Measurements from ENCODE around the gene CDK6. TPM values are rescaled to one million over a fixed set of nuclear protein-coding genes. Genes with fewer than 3 reads are reported as not detected.
A peak's percentile ranks its signal among the peaks of the same experiment; 100 is the strongest.

Gene CDK6
- total RNA-seq, 1 donor from 2014 or later, result 6.0 TPM

DNA sequence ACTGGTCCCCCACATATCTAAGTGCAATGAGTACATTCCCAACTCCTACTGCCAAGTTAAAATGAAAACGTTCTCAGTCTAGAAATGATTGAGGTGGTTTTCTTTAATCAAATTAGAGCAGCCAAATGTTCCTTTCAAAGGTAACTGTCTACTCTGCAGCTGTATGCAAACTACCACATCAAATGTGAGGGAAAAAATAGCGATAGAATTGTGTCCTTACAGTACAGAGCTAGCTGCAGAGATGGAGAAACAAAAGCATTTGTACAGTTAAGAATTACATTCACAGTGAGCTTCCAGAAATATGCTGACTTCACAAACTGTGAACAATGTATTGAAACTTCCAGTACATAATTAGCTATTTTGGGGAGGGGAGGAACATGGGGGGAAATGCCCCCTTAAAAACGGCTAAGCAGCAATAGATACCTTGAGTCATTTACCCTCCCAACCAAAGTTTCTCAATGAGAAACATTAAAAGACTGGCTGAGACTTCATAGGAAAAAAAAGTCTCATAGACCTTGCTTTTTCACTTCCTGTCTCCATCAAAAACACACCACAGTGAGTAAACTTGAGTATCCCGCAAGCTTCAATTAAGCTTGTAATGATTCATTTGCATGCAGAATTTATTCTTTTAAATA, 22.9 kb downstream of the CDK6 start:
- H3K4me3 ChIP-seq, result no peak overlapping the region
- no peaks in the 10 kb centered on the region for H4K20me1 ChIP-seq (ENCODE audit: low read depth)
- H3K27ac ChIP-seq, result no peak overlapping the region
- H3K4me1 ChIP-seq, result no peaks in the 10 kb centered on the region
- H3K27me3 ChIP-seq, result no peaks in the 10 kb centered on the region
- peak overlapping the region; percentile 70 for H2AFZ ChIP-seq (replicated peaks)
- Mint-ChIP-seq H3K4me3 (no peak overlapping the region), H3K27me3 (ENCODE audit: insufficient read depth, low read depth) (no peaks in the 10 kb centered on the region), H3K27ac (no peak overlapping the region), H3K4me1 (peaks cover 8% of the 10 kb centered on the region), H3K9me3 (peaks cover 37% of the 10 kb centered on the region), H3K36me3 (peaks cover 39% of the 10 kb centered on the region)
- H3K9me3 ChIP-seq (ENCODE audit: low read depth), result peaks cover 10% of the 10 kb centered on the region
- H3K79me2 ChIP-seq (ENCODE audit: low read depth), result peaks cover 4% of the 10 kb centered on the region
- H3K4me2 ChIP-seq, result no peak overlapping the region
- no peak for DNase-seq (ENCODE audit: low spot score)
- no peaks in the 10 kb centered on the region for H3F3A ChIP-seq (ENCODE audit: low read depth)
- no peaks in the 10 kb centered on the region for H3K36me3 ChIP-seq
- H3K9ac ChIP-seq, result no peak overlapping the region
- TF ChIP-seq EZH2 (IDR thresholded peaks at IDR 0.05) (no peak), EZH2phosphoT487 (IDR thresholded peaks at IDR 0.05) (no peak), CTCF (IDR thresholded peaks at IDR 0.05) (no peak)

DNA sequence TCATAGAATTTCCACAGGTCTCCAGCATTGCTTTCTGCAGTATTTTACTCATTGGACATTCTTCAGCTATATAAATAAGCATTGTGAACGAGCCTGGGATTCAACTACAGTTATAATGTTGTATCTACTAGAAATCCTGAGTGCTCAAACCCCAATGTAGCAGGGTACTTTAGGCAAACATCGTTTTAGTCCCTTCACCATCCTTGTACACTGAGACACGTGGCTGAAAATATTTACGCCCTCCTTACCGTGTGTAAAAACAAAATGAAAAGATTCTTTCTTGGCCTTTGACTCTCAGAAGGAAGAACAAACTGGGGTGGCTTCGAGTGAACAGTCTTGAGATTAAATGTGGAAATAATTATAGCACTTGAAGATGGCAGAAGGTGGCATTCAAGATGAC, 25.2 kb downstream of the CDK6 start:
- no peak overlapping the region for H3K27ac ChIP-seq
- Mint-ChIP-seq H3K36me3 (peaks cover 32% of the 10 kb centered on the region), H3K4me3 (no peak overlapping the region), H3K4me1 (peaks cover 8% of the 10 kb centered on the region), H3K27ac (no peak overlapping the region), H3K9me3 (peaks cover 19% of the 10 kb centered on the region), H3K27me3 (ENCODE audit: insufficient read depth, low read depth) (no peaks in the 10 kb centered on the region)
- TF ChIP-seq EZH2 (IDR thresholded peaks at IDR 0.05) (no peak), EZH2phosphoT487 (IDR thresholded peaks at IDR 0.05) (no peak), CTCF (IDR thresholded peaks at IDR 0.05) (no peak)
- peaks cover 4% of the 10 kb centered on the region for H3K79me2 ChIP-seq (ENCODE audit: low read depth)
- H4K20me1 ChIP-seq (ENCODE audit: low read depth), result no peaks in the 10 kb centered on the region
- H3K4me3 ChIP-seq, result no peak overlapping the region
- no peak overlapping the region for H3K4me2 ChIP-seq
- H3F3A ChIP-seq (ENCODE audit: low read depth), result no peaks in the 10 kb centered on the region
- no peaks in the 10 kb centered on the region for H3K27me3 ChIP-seq
- no peaks in the 10 kb centered on the region for H3K4me1 ChIP-seq
- no peak overlapping the region for H3K9ac ChIP-seq
- peaks cover 6% of the 10 kb centered on the region for H3K9me3 ChIP-seq (ENCODE audit: low read depth)
- H3K36me3 ChIP-seq, result no peaks in the 10 kb centered on the region
- no peak overlapping the region for H2AFZ ChIP-seq (replicated peaks)
- DNase-seq (ENCODE audit: low spot score), result no peak

GRCh38 chr7:92809760-92810573, 26.4 kb downstream of the CDK6 start:
- DNase-seq (ENCODE audit: low spot score), result peak; percentile 21
- no peaks in the 10 kb centered on the region for H3K36me3 ChIP-seq
- H3K9ac ChIP-seq, result no peak overlapping the region
- no peak overlapping the region for H3K27ac ChIP-seq
- Mint-ChIP-seq H3K4me1 (peaks cover 8% of the 10 kb centered on the region), H3K27ac (no peak overlapping the region), H3K36me3 (peaks cover 24% of the 10 kb centered on the region), H3K27me3 (ENCODE audit: insufficient read depth, low read depth) (no peaks in the 10 kb centered on the region), H3K9me3 (peaks cover 8% of the 10 kb centered on the region), H3K4me3 (no peak overlapping the region)
- no peak overlapping the region for H3K4me3 ChIP-seq
- no peaks in the 10 kb centered on the region for H3K27me3 ChIP-seq
- H4K20me1 ChIP-seq (ENCODE audit: low read depth), result no peaks in the 10 kb centered on the region
- H3K4me2 ChIP-seq, result no peak overlapping the region
- H2AFZ ChIP-seq (replicated peaks), result no peak overlapping the region
- no peaks in the 10 kb centered on the region for H3K79me2 ChIP-seq (ENCODE audit: low read depth)
- H3K4me1 ChIP-seq, result no peaks in the 10 kb centered on the region
- no peaks in the 10 kb centered on the region for H3F3A ChIP-seq (ENCODE audit: low read depth)
- TF ChIP-seq EZH2phosphoT487 (IDR thresholded peaks at IDR 0.05) (no peak), EZH2 (IDR thresholded peaks at IDR 0.05) (no peak), CTCF (IDR thresholded peaks at IDR 0.05) (no peak)
- no peaks in the 10 kb centered on the region for H3K9me3 ChIP-seq (ENCODE audit: low read depth)

Data from neural progenitor cell (in vitro differentiated cells).